Choroid plexus epithelial cell (primary cell): ENCODE data around the gene TNIP1.

Source experiments
- DNase-seq: peaks from one replicate; pipeline ENCODE4 v3.0.0-alpha.2; 2010; ENCODE audit warnings: low read depth
- H3K4me3 ChIP-seq: 2 replicates; pipeline ENCODE4 v1.5.1; 2011; ENCODE audit warnings: low read depth, mild to moderate bottlenecking, control low read depth, low read length, moderate library complexity
- TF ChIP-seq, protein P1 (sequence below): conservative IDR thresholded peaks from 2 replicates; pipeline ENCODE4 v1.5.1; 2011; ENCODE audit warnings: low read depth, mild to moderate bottlenecking, control low read depth, inconsistent platforms, low read length, moderate library complexity

Gene TNIP1

DNA sequence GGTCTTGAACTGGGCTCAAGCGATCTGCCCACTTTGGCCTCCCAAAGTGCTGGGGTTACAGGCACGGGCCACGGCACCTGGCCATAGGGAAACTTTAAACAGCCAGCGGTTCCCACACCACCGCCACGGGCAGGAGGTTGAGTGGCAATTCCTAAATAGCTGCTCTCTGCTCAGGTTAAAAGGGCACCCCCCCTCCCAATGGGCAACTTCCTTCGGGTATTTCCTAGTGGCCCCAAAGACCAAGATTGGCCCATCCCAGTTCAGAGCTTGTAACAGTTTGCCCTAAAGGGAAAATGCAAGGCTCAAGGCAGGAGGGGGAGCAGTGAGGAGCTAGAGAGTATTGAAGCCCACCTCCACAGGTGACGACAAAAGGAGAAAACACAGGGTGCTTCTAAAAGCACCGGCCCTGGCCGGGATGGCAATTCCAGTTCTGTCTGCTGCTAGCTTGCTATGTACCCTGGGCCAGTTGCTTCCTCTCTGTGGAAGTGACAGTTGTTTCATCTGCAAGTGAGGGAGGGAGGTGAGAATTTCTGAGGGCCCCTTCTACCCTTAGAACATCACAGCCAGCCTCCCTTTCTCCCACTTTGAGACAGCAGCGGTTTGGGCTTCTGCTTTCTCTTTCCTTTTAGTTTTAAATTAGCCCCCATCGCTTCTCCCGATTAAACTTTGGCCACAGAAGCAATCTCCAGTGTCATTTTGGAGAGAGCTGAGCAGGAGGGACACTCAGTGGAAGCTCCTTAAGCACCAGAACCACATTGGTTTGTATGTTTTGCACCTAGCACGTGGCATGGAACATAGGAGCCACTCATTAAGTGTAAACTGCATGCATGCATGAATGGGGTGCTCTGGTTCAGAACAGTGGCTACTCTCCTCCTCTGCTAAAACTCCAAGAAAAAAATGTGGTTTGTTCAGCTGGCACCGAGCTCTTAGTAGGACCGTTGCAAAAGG, 17.3 kb upstream of the TNIP1 start:
- DNase-seq: no peak
- H3K4me3 ChIP-seq: no peak overlapping the region
- TF ChIP-seq, protein P1, sequence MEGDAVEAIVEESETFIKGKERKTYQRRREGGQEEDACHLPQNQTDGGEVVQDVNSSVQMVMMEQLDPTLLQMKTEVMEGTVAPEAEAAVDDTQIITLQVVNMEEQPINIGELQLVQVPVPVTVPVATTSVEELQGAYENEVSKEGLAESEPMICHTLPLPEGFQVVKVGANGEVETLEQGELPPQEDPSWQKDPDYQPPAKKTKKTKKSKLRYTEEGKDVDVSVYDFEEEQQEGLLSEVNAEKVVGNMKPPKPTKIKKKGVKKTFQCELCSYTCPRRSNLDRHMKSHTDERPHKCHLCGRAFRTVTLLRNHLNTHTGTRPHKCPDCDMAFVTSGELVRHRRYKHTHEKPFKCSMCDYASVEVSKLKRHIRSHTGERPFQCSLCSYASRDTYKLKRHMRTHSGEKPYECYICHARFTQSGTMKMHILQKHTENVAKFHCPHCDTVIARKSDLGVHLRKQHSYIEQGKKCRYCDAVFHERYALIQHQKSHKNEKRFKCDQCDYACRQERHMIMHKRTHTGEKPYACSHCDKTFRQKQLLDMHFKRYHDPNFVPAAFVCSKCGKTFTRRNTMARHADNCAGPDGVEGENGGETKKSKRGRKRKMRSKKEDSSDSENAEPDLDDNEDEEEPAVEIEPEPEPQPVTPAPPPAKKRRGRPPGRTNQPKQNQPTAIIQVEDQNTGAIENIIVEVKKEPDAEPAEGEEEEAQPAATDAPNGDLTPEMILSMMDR: no peak

DNA sequence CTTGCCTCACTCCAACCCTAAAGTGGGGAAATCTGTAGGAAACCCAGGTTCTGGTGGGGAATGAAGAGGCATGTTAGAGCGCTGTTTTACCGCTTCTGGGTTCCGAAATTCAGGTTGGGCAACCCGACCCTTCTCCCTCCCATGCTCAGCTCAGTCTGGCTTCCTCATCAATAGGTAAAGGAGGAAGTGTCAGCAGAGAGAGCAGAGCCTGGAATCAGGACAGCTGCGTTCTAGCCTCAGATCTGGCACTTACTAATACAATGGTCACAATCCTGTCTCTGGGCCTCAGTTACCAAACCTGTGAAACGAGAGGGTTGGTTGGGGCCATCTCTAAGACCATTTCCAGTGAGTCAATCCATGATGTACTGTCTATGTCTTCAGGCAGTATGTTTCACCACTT, 16.2 kb upstream of the TNIP1 start:
- DNase-seq: no peak
- no peak overlapping the region for H3K4me3 ChIP-seq
- TF ChIP-seq, protein P1: no peak

DNA sequence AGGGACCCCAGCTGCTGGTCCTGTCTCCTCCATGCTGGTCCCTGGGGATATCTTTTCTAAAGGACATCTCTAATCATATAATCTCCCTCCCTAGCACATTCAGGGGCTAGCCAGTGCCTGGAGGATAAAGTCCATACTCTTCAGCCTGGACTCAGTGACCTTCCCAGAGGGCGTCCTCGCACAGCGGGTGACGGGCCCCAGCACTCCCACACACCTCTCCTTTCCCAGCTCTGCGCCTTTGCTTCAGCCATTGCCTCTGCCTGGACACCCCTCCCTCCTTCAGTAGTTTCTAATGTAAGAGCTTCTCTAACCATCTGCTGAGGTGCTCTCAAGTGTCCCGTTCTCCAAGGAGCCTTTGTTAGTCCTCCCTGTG, 15.2 kb upstream of the TNIP1 start:
- no peak overlapping the region for H3K4me3 ChIP-seq
- TF ChIP-seq, protein P1: no peak
- no peak for DNase-seq

DNA sequence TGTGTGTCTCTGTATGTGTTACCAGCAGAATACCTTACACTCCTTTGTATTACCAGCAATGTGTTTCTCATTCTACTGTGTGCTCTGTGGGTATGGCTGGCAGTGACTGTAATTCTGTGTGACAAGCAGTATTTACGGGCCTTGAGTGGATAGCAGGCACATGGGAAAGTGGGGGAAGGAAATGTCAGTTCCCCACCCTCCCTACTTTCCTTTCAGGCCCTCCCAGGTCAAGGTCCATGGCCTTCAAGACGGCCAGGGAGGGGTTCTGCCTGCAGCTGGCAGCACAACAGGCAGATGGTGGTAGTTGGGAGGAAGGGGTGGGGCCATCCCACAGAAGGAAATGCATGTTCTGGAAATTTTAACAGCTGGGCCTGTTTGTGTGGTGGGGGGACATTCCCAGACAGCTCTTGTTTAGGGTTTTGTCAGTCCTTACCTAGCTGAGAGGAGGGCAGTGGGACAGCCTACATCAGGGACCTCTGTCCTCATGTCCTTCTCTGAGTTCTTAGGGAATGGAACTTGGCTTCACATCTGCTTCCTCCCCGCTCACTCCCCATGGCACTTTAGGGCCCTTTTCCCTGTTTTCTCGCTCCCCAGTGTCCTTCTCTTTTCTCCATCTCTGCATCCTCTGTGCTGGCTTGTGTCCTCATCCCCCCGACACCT, 14.6 kb upstream of the TNIP1 start:
- DNase-seq: no peak
- TF ChIP-seq, protein P1: no peak
- no peak overlapping the region for H3K4me3 ChIP-seq

DNA sequence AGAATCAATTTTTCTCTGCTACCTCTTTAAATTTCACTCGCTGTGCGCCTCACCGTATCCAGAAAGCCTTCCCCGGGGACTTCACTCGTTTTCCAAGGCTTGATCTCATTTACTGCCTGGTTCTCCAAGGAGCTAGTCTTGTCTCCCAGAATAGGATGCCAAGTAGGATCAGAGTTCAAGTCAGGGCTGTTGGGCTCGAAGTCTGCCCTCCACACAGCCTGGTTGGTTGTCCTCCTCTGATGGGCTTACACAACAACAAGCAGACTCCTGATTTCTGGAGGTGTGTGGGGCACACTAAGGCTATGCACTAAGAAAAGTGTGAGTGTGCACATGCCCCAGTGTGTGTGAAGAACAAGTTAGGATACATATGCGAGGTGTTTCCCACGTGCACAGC, 14.0 kb upstream of the TNIP1 start:
- DNase-seq: peak; percentile 46
- no peak overlapping the region for H3K4me3 ChIP-seq
- TF ChIP-seq, protein P1: no peak

DNA sequence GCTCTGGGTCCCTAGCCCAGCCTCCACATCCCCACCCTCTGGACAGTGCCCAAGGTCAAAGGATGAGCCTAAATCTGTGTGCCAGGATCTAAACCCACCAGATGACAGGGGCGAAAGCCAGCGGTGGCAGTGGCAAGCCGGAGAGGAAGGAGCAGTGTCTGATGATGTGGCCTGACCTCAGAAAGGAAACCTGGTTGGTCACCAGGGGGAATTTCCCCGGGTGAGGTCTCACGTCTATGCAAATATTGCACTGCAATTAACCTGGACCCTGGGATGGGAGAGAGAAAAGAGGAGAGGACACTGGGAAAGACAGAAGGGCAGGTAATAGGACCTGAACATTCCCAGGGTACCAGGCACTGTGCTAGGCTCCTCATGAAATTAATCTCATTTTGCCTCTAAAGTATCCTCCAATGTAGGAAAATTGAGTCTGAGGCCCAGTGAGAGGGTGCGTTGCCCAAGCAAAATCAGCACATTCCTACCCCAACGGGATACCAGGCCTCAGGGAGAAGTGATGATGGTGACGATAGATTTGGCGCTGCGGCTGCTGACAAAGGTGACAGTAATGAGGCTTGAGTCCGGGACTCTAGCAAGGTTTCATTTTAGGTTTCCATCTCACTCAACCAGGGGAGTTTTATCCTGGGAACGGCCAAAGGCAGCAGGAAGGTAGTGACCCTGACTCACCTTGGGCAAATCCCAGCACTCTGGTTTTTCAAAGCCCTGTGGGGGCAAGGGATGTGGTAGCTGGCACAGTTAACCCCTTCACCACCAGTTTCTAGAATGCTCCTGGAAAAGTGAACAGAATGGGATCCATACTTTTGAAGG, 13.4 kb upstream of the TNIP1 start:
- DNase-seq: peak; percentile 48
- no peak overlapping the region for H3K4me3 ChIP-seq

More for the DNA sequence above, 13.4 kb upstream of the TNIP1 start:
- TF ChIP-seq, protein P1: no peak
